Dermis blood vessel endothelial cell (primary cell): ENCODE results near the gene CBS. TPM values are rescaled to one million over a fixed set of nuclear protein-coding genes. Genes with fewer than 3 reads are reported as not detected.
"Not testable (repeated sequence)": the region's sequence is repeated elsewhere in the genome, so short reads cannot be mapped to it uniquely, and the experiment has no call there.

ENCODE experiments used
- DNase-seq: peaks from one replicate; pipeline ENCODE4 v3.0.0; 2010
- total RNA-seq: library from RNA; depleted of rRNA; stranded (reverse); fragments of >200 nt; gene quantifications from 2 replicates; pipeline ENCODE4 v1.2.3, GENCODE V29; 2014

The CBS gene
- 0.85 and 41.2 TPM in 2 replicates for total RNA-seq

- not testable (repeated sequence) for DNase-seq
Observed at GRCh38 chr21:43075170-43076022, at the start of gene CBS. CBS (minus strand) TSS chr21:43075835; CDS start chr21:43072193, 3,642 bp downstream.

GRCh38 chr21:43115956-43116355 lies 40.3 kb upstream of the CBS start:
- not testable (repeated sequence) for DNase-seq

GRCh38 chr21:43114483-43114882 lies 38.8 kb upstream of the CBS start:
- not testable (repeated sequence) for DNase-seq

- not testable (repeated sequence) for DNase-seq
Observed at GRCh38 chr21:43109006-43109405, 33.4 kb upstream of the CBS start.

GRCh38 chr21:43108177-43108576 lies 32.5 kb upstream of the CBS start:
- DNase-seq = not testable (repeated sequence)

GRCh38 chr21:43107794-43108137 lies 32.1 kb upstream of the CBS start:
- not testable (repeated sequence) for DNase-seq

GRCh38 chr21:43106965-43107793 lies 31.5 kb upstream of the CBS start, which contains the start of gene U2AF1:
U2AF1 (minus strand) TSS chr21:43107570; CDS start chr21:43107494, 76 bp downstream.
- DNase-seq = peak; percentile 6

GRCh38 chr21:43104642-43105041 lies 29.0 kb upstream of the CBS start:
- DNase-seq = not testable (repeated sequence)

- not testable (repeated sequence) for DNase-seq
Observed at GRCh38 chr21:43102281-43102680, 26.6 kb upstream of the CBS start.

GRCh38 chr21:43101676-43102075 lies 26.0 kb upstream of the CBS start:
- not testable (repeated sequence) for DNase-seq

- DNase-seq = not testable (repeated sequence)
Observed at GRCh38 chr21:43101000-43101399, 25.4 kb upstream of the CBS start.

GRCh38 chr21:43091979-43092614 lies 16.5 kb upstream of the CBS start:
- DNase-seq = not testable (repeated sequence)

GRCh38 chr21:43090947-43091346 lies 15.3 kb upstream of the CBS start:
- DNase-seq = not testable (repeated sequence)

- not testable (repeated sequence) for DNase-seq
Observed at GRCh38 chr21:43089463-43089862, 13.8 kb upstream of the CBS start.

GRCh38 chr21:43082587-43083300 lies 7.1 kb upstream of the CBS start:
- not testable (repeated sequence) for DNase-seq

GRCh38 chr21:43076643-43077042 lies 1.0 kb upstream of the CBS start:
- DNase-seq = not testable (repeated sequence)

GRCh38 chr21:43076023-43076637 lies 495 bp upstream of the CBS start:
- not testable (repeated sequence) for DNase-seq

- DNase-seq = not testable (repeated sequence)
Observed at GRCh38 chr21:43074401-43075169, 1.1 kb downstream of the CBS start.

GRCh38 chr21:43072742-43073141 lies 2.9 kb downstream of the CBS start:
- not testable (repeated sequence) for DNase-seq

GRCh38 chr21:43069682-43070081 lies 6.0 kb downstream of the CBS start:
- not testable (repeated sequence) for DNase-seq

GRCh38 chr21:43068065-43068464 lies 7.6 kb downstream of the CBS start:
- DNase-seq = not testable (repeated sequence)
